CD4-positive, alpha-beta T cell treated with Interleukin-4 for 1 hour (primary cell): Measurements from ENCODE around the gene DUSP22.

ENCODE experiments used
- DNase-seq, 2 donors: peaks; one replicate each; pipeline ENCODE4 v3.0.0-alpha.2; 2020 to 2022

The DUSP22 gene

GRCh38 chr6:398558-399078 lies 106.3 kb downstream of the DUSP22 start:
- no peak for DNase-seq

GRCh38 chr6:399785-400534 lies 107.7 kb downstream of the DUSP22 start:
- DNase-seq = peak; percentile 44 to 64

- DNase-seq = no peak
These were observed 108.5 kb downstream of the DUSP22 start for GRCh38 chr6:400815-401214.
